Measurements from ENCODE around the gene NAB1.

DNA sequence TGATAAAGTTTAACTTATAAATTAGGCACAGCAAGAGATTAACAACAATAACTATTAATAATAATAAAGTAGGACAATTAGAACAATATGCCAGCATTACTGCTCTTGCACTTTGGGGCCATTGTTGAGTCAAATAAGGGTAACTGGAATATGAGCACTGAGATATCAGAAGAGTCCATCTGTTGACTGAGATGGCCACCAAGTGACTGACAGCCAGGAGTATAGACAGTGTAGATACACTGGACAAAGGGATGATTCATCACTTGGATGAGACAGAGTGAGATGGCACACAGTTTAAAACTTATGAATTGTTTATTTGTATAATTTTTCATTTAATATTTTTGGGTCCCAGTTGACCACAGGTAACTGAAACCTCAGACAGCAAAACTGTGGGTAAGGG lies 20.0 kb downstream of the NAB1 start:
- TF ChIP-seq, protein P1, sequence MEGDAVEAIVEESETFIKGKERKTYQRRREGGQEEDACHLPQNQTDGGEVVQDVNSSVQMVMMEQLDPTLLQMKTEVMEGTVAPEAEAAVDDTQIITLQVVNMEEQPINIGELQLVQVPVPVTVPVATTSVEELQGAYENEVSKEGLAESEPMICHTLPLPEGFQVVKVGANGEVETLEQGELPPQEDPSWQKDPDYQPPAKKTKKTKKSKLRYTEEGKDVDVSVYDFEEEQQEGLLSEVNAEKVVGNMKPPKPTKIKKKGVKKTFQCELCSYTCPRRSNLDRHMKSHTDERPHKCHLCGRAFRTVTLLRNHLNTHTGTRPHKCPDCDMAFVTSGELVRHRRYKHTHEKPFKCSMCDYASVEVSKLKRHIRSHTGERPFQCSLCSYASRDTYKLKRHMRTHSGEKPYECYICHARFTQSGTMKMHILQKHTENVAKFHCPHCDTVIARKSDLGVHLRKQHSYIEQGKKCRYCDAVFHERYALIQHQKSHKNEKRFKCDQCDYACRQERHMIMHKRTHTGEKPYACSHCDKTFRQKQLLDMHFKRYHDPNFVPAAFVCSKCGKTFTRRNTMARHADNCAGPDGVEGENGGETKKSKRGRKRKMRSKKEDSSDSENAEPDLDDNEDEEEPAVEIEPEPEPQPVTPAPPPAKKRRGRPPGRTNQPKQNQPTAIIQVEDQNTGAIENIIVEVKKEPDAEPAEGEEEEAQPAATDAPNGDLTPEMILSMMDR (IDR thresholded peaks at IDR 0.05) = no peak
- TF ChIP-seq ZFX (IDR thresholded peaks at IDR 0.05; ENCODE audit: borderline replicate concordance) = no peak

Measured in 22Rv1 (cell line).